Activated naive CD4-positive, alpha-beta T cell treated with Interleukin-2 at 50 U/mL for 16 hours (primary cell): Measurements from ENCODE around the gene SLC25A2.
"Not testable (repeated sequence)": the region's sequence is repeated elsewhere in the genome, so short reads cannot be mapped to it uniquely, and the experiment has no call there.

Experiments
- DNase-seq: peaks from one replicate; pipeline ENCODE4 v3.0.0-alpha.2; 2020

The SLC25A2 gene

DNA sequence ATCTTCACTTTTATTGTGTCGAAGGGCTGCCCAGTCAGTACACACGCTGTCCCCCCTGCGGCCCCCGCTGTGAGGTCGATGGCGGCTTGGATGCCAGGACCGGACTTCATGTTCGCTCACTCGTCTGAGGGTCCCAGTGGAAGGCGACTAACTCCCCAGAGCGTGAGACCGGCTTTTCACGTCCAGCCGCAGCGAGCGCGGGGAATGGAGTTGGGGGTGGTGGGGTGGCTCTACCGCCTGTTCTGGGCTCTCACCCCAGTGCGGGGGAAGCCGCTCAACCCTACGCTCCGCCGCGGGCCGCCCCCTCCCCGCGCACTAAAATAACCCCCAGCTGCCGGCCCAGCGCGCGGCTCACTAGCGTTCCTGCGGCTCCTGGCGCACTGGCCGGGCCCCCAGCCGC, at the start of gene SLC25A2:
TSS of gene SLC25A2 (minus strand) at position 294 of the 400 bp plus-strand sequence. CDS start at position 110, 184 bp downstream.
- no peak for DNase-seq

DNA sequence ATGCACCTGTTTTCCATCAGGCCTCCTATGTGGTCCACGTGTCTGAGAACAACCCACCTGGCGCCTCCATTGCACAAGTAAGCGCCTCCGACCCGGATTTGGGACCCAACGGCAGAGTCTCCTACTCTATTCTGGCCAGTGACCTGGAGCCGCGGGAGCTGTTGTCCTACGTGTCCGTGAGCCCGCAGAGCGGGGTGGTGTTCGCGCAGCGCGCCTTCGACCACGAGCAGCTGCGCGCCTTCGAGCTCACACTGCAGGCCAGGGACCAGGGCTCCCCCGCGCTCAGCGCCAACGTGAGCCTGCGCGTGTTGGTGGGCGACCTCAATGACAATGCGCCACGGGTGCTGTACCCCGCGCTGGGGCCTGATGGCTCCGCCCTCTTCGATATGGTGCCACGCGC, 47.7 kb upstream of the SLC25A2 start:
- DNase-seq: no peak

DNA sequence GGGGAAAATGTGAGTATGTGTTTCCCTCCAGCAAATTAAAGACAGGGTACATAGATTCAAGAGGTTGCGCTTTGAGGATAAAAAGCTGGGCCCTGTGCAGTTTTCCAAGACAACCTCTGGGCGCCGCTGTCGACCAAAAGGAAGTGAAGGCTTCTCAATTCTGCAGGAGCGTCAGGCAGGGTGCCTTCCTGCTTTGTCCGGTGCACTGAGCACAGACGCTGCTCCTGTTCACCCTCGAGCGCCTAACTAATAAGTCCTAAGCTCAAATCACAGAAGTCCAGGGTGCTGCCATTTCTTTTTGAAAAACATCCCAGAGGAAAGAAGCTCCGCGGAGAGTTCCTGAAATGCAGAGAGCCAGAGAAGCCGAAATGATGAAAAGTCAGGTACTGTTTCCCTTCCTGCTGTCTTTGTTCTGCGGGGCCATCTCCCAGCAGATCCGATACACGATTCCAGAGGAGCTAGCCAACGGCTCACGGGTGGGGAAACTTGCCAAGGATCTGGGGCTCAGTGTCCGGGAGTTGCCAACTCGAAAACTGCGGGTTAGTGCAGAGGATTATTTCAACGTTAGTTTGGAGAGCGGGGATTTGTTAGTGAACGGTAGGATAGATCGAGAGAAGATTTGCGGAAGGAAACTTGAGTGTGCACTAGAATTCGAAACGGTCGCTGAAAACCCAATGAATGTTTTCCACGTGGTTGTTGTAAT, 46.2 kb upstream of the SLC25A2 start, which contains the start of gene PCDHGB1:
TSS of gene PCDHGB1 (plus strand) at position 183 of the 703 bp plus-strand sequence. CDS start at position 345, 162 bp downstream.
- peak; percentile 37 for DNase-seq

DNA sequence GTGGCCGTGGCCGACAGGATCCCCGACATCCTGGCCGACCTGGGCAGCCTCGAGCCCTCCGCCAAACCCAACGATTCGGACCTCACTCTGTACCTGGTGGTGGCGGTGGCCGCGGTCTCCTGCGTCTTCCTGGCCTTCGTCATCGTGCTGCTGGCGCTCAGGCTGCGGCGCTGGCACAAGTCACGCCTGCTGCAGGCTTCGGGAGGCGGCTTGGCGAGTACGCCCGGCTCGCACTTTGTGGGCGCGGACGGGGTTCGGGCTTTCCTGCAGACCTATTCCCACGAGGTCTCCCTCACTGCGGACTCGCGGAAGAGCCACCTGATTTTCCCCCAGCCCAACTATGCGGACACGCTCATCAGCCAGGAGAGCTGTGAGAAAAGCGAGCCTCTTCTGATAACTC, 42.2 kb upstream of the SLC25A2 start:
- not testable (repeated sequence) for DNase-seq

DNA sequence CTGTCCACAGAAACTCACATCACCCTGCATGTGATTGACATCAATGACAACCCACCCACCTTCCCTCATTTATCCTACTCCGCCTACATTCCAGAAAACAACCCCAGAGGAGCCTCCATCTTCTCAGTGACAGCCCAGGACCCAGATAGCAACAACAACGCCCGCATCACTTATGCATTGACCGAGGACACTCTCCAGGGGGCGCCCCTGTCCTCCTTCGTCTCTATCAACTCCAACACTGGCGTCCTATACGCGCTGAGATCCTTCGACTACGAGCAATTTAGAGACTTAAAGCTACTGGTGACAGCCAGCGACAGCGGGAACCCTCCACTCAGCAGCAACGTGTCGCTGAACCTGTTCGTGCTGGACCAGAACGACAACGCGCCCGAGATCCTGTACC, 41.5 kb upstream of the SLC25A2 start:
- no peak for DNase-seq

DNA sequence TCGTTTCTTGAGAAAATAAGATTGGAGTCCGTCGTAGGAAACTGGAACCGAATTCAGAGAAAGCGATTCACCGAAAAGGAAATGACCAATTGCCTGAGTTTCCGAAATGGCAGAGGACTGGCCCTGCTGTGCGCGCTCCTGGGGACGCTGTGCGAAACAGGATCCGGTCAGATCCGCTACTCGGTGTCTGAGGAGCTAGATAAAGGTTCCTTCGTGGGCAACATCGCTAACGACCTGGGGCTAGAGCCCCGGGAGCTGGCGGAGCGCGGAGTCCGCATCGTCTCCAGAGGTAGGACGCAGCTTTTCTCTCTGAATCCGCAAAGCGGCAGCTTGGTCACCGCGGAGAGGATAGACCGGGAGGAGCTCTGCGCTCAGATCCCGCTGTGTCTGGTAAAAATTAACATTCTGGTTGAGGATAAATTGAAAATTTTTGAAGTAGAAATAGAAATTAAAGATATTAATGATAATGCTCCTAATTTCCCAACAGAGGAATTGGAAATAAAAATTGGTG, 40.2 kb upstream of the SLC25A2 start:
- no peak for DNase-seq

DNA sequence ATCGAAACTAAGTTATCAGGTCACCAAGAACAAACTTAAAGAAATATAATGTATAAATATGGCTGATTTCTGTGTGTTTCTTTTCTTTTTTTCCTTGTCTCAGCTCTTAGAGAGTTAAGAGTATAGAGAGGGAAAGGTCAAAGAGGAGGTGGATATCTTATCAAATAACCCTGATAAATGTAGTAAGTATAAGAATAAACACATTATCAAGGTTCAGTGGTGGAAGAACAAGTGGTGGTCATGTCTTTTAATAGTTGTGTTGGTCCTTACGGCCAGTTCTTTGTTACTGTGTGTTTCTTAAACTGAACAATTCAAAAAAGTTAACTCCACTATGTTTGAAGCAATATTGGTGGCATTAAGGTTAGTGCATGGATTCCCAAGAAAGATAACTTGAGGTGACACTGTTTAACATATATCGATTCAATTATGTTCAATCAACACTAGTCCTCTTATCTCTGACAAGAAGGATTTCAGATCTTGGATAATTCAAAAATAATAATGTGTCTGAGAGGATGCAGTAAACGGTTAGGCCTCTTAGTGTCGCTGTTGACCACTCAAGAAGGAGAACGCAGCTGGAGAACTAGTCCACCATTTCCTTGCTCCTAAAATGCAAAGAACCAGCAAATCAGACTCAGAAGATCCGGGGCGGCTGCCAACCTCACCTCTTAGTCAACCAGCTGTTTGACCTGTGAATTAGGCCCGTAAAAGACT, 39.5 kb upstream of the SLC25A2 start, which contains the start of gene PCDHGA3:
TSS of gene PCDHGA3 (plus strand) at position 588 of the 711 bp plus-strand sequence. CDS start 205 bp downstream, outside the sequence.
- no peak for DNase-seq

DNA sequence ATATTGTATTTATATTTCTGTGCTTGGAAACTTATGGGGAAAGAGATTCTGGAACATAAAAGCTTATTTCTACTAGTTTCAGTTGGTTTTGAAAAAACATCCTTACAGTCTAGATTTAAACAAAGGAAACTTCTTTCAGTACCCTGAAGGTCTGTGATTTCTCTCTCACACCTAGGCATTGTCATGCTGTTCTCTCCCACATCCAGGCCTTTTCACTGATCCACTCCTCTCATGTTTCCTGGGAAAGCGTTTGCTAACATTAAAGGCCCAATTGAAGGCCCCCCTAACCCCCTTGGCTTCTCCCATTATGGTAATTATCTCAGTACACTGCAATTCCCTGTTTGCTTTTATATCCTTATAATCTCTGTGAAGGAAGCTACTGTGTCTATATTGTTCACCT, 38.9 kb upstream of the SLC25A2 start:
- no peak for DNase-seq

DNA sequence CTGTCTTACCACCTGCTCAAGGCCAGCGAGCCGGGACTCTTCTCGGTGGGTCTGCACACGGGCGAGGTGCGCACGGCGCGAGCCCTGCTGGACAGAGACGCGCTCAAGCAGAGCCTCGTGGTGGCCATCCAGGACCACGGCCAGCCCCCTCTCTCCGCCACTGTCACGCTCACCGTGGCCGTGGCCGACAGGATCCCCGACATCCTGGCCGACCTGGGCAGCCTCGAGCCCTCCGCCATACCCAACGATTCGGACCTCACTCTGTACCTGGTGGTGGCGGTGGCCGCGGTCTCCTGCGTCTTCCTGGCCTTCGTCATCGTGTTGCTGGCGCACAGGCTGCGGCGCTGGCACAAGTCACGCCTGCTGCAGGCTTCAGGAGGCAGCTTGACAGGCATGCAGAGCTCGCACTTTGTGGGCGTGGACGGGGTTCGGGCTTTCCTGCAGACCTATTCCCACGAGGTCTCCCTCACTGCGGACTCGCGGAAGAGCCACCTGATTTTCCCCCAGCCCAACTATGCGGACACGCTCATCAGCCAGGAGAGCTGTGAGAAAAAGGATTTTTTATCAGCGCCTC, 37.0 kb upstream of the SLC25A2 start:
- not testable (repeated sequence) for DNase-seq

DNA sequence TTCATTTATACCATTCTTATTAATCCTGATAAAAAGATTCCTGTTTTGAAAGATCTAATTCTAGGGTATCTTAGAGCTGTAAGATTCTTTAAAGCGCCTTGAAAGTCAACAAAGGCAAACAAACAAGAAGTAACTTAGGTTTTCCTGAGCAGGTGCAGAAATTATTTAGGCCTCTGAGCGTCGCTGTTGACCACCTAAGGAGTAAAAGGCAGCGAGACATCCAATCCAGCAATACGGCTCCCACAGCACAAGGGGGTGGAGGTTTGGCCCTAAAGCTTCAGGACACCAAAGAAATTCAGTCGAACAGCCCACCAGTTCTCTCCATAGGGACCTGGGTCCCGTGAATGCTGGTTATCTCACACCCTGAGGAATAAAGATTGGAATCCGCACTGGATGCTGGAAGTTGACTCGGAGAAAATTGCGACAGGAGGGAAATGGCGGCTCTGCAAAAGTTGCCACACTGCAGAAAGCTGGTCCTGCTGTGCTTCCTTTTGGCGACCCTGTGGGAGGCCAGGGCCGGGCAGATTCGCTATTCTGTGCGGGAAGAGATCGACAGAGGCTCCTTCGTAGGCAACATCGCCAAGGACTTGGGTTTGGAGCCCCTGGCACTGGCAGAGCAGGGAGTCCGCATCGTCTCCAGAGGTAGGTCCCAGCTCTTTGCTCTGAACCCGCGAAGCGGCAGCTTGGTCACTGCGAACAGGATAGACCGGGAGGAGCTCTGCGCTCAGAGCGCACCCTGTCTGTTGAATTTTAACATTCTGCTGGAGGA, 34.9 kb upstream of the SLC25A2 start, which contains the start of gene PCDHGA2:
TSS of gene PCDHGA2 (plus strand) at position 223 of the 769 bp plus-strand sequence.
- DNase-seq: no peak

DNA sequence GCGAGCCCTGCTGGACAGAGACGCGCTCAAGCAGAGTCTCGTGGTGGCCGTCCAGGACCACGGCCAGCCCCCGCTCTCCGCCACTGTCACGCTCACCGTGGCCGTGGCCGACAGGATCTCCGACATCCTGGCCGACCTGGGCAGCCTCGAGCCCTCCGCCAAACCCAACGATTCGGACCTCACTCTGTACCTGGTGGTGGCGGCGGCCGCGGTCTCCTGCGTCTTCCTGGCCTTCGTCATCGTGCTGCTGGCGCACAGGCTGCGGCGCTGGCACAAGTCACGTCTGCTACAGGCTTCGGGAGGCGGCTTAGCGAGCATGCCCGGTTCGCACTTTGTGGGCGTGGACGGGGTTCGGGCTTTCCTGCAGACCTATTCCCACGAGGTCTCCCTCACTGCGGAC, 28.7 kb upstream of the SLC25A2 start:
- not testable (repeated sequence) for DNase-seq

DNA sequence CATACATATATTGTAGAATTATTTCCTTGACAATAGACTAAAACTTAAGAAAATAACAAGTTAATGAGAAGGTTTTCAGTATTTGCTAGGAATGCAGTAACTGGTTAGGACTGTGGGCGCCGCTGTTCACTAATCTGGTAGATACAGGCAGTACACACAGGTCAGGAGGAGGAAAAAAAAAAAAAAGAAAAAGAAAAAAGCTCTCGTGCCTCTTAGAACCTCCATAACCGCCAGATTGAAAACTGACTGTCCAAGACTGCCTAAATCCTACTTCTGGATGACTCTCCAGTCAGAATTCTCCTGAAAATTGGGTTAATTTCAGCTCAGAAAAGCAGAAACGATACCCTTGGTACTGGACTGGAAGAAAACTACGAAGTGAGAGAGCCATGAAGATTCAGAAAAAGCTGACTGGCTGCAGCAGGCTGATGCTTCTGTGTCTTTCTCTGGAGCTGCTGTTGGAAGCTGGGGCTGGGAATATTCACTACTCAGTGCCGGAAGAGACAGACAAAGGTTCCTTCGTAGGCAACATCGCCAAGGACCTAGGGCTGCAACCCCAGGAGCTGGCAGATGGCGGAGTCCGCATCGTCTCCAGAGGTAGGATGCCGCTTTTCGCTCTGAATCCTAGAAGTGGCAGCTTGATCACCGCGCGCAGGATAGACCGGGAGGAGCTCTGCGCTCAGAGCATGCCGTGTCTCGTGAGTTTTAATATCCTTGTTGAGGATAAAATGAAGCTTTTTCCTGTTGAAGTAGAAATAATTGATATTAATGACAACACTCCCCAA, 26.6 kb upstream of the SLC25A2 start, which contains the start of gene PCDHGA1:
TSS of gene PCDHGA1 (plus strand) at position 216 of the 782 bp plus-strand sequence.
- DNase-seq: peak; percentile 37

DNA sequence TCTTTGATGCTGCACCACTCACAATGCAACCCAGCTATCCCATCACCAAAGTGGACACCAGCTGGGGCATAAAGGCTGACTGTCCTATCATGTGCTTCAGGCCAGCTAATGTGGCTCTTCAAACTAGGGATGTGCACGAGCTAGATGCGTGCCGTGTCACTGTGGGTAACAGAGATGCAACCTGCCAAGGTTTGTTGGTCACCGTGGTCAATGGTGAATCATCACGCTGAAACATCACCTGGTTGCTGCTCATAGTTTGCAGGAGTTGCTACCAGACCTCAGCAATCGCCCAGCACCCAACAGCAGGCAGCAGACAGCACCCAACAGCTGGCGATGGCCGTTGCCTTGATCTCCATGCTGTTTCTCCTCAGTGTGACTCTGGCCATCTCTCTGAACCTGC, 24.4 kb upstream of the SLC25A2 start:
- no peak for DNase-seq

DNA sequence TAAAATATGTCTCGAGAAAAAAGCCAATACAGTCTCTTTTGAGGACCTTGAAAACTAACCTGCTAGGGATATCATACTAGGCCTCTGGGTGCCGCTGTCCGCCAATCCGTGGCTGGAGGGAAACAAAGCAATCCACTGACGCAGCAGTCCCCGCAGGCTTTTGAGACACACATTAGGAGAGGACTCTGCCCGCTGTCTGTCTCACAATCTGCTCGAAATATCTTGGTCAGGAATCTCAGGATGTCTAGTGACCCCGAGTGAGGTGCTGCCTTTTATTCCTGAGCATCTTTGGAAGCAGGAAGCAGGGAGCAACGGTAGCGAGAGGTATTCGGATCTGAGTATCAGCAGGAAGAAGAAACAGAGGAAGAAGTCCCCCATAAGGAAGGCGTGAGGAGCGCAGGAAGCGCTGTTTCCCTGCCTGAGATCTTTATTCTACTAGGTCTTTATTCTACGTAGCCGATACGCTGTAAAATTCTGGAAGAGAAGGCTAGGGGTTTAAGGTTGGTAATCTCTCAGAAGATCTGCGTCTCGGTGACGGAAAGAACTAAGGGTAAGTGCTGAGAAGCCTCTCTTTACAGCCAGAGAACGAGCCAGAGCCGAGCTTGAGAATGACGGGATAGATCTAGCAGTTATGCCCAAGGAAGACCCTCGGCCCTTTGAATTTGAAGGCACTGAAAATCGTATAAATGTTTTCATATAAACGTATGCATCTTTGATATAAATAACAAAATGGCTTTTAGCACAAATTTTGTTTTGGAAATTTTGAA, 22.4 kb upstream of the SLC25A2 start:
- DNase-seq: peak; percentile 77

DNA sequence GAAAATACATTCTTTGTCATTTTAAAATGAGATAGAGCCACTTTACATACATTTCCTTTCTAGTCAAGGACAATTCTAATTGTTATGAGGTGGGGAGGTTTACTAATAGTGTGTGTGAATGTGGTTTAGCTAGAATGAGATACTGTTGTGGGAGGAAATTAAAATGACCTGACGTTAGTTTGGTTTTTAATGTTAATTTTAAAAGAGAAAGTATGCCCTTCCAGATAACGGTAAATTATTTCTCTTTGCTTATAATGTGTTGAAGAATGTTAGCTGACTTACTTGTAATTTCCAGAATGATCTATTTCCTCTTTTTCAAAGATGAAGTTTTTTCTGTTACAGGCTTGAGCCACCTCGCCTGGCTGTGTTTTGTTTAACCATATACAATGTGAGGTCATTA, 18.4 kb upstream of the SLC25A2 start:
- no peak for DNase-seq

DNA sequence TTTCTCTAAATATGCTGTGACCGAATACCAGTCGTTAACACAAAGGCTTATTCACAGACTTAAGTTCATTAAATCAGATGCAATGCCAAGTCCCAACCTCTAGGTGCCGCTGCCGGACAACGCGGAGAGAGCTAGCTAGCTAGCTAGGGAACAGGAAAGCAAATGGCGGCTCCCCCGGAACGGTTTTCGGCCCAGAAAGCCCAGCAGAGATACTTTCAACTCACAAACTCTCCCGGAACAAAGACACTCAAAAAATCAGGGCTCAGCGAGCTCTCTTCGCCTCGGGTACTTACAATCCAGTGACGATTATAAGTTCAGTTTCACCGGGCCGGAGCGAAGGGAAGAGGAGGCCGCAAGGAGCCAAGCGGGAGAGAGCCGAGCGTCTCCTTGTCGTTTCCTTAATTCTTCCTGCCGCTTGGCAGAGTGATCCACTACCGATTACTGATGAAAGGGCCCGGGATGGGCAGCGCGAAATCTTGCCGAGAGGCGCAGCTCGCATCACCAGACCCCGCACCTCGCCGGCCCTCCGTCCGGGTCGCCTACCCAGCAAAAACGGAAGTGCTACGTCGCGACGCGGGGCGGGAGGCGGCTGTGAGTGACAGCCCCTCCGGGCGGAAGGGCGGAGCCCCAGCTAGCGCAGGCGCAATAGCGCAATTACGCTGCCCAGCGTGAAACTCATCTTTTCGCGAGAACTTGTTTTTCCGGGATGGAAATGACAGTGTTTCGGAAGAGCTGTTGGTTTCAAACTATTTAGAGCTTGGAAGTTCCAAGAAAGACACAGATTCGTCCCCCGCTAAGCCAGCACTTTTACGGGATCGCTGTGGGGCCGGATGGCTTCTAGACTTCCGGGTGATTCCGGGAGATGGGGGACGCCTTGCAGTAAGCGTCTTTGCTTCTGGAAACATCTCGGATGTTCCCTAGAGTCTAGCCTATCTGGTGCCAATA, 16.6 kb upstream of the SLC25A2 start, which contains the start of gene TAF7:
TSS of gene TAF7 (minus strand) at position 560 of the 945 bp plus-strand sequence. CDS start 740 bp downstream, outside the sequence.
- peak; percentile 93 for DNase-seq

DNA sequence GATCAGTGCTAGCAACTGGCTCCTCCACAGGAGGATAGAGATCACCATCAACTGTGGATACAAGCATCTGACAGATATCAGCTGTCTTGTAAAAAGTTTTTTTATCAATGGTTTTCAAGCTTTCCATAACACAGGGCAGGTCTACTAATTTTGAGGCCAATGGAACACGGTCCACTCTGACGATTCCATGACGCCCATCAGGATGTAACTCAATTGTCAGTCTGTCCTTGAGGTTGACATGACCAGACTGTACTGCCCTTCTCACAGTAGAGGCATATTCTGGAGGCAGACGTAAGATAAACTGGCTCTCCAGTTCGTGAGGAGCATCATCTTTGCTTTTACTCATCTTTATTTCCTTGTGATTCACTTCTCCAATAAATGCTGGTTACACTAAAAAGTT, 15.8 kb upstream of the SLC25A2 start:
- no peak for DNase-seq

DNA sequence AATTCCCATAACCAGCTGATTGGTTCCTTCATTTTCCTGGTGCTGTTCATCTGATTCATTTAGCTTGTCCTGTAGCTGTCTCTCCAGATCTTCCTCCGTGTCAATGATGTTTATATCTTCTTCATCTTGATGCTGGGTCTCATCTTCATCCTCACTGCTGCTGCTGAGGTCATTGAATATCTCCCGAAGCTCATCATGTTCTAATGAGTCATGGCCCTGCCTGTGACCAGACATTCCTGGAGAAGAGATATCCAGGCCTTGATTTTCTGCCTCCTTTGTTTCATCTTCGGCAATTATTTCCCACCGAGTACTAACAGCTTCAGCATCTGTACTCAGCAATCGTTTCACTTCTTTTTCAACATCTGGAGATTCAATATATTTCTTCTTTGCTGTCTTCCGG, 15.4 kb upstream of the SLC25A2 start:
- DNase-seq: no peak

DNA sequence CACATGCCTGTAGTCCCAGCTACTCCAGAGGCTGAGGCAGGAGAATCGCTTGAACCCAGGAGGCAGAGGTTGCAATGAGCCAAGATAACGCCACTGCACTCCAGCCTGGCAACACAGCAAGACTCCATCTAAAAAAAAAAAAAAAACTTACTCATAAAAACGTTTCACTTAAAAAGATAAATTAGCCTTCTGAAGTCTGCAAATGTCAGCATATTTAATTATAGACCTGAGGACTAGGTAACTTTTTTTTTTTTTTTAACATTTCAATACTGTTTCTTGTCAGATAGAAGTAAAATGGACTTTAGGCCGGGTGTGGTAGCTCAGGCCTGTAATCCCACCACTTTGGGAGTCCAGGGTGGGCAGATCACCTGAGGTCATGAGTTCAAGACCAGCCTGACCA, 13.1 kb upstream of the SLC25A2 start:
- not testable (repeated sequence) for DNase-seq

DNA sequence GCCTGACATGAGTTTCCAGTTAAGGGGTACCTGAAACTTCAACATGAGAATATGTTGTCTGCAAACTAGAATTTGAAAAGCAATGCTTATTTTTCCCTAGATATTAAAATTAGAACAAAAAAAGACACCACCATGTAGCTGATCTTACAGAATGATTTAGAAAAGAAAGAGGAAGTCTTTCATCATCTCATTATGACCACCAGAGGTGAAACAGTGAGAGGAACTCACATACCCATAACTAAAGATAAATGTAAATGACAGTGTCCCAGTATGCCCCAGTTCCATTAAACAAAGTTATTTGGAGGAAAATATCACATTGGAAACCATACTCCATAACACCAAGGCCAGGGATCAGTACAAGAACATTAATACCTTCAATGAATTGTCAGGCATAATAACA, 9.9 kb upstream of the SLC25A2 start:
- DNase-seq: no peak
